ENCODE results near the gene SOX13. TPM values are rescaled to one million over a fixed set of nuclear protein-coding genes. Genes with fewer than 3 reads are reported as not detected.

Gene SOX13
- total RNA-seq (2014; rRNA removed) (81.9 and 93.1 TPM in 2 replicates), Bru-seq, nascent RNA (percentile 94 among the genes with signal in this experiment), BruChase-seq, experiment 1, labeled RNA remaining after a 6-hour chase (percentile 89 among the genes with signal in this experiment), BruChase-seq, experiment 2, labeled RNA remaining after a 2-hour chase (percentile 87 among the genes with signal in this experiment)
- long read RNA-seq, partial matches to known transcripts, result 24 of 56 reads
- long read RNA-seq, other reads (novel, unspliced or antisense), result 31 of 56 reads

DNA sequence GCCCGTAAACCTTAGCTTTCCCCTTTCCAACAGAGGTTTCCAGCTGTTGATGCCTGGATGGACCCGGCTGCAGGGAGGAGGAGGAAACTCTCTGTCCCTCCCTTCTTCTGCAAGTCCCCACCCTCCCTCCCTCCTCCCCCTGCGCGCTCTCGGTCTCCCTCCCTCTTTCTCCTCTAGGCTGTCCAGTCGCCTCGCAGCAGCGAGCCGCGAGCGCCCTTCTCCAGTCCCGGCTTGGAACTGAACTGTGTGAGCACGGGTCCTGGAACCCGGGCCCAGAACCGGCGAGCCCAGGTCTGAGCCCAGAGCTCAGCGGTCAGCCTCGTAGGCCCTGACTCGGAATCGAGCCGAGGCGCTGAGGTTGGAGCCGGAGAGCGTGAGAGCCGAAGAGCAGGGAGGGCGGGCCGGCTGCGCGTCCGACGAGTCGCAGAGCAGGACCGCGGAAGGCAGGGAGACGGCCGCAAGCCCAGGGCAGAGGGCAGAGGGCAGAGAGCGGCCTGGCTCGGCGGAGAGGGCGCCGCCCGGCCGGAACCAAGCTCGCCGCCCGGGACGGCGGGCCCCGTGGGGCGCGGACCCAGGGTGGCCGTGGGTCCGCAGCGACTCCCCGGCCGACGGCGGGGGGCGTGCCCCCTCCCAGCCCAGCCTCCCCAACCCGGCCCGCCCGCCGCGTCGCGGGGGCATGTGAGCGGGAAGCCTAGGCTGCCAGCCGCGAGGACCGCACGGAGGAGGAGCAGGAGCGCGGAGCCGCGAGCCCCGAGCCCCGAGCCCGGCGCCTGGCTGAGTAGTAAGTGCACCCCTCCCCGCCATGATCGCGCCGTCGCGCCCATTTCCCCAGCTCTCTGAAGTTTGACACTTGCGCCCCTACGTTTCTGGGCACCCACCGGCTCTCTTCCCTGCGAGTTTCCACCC is at the start of gene SOX13:
Gene SOX13 (plus strand): TSS at position 185 of the 906 bp plus-strand sequence. CDS start 39,801 bp downstream, outside the sequence.
- H3K4me2 ChIP-seq (ENCODE audit: low read length), result peak within 1 kb of the TSS; percentile 97
- ChIA-PET CTCF (interaction anchor here (0.6 to 1.3 kb wide), 4 partner anchors 56 to 212 kb away, joined by 3 to 4 read pairs (median 4); no protein-coding TSS in a partner anchor), POLR2A (ENCODE audit: unreplicated experiment) (no interaction called here)
- H3K9me2 ChIP-seq (replicated peaks; ENCODE audit: low read length), result no peaks in the 10 kb centered on the region
- no peaks in the 10 kb centered on the region for H3F3A ChIP-seq (ENCODE audit: low read length, unreplicated experiment)
- TF ChIP-seq CTCF (conservative IDR thresholded peaks at IDR 0.05; ENCODE audit: low read depth, low read length) (peak; percentile 32), EZH2phosphoT487 (IDR thresholded peaks at IDR 0.05; ENCODE audit: borderline replicate concordance, low read length) (no peak)
- DNase-seq (peak; percentile 89), ATAC-seq (peak; percentile 78)
- no peaks in the 10 kb centered on the region for H3K9me3 ChIP-seq (ENCODE audit: low read length)
- peaks cover 30% of the 10 kb centered on the region for H4K20me1 ChIP-seq (ENCODE audit: low read length)
- H2AFZ ChIP-seq (ENCODE audit: low read length), result peak within 1 kb of the TSS; percentile 71
- no TSS peak for BruUV-seq (replicated peaks)
- peak within 1 kb of the TSS; percentile 80 for H3K9ac ChIP-seq (ENCODE audit: low read length)
- intact Hi-C loops (cut with micrococcal nuclease), result loop anchor here (1.0 kb wide), 3 partner anchors 54 to 212 kb away; partner anchors contain the start of gene SNRPE
- H3K36me3 ChIP-seq (ENCODE audit: low read depth, low read length), result no peaks in the 10 kb centered on the region; the same call in 1 of the 2 replicates
- H3K27ac ChIP-seq (ENCODE audit: low read length), result peak within 1 kb of the TSS; percentile 57
- H3K4me1 ChIP-seq (ENCODE audit: insufficient read depth, low read length), result peaks cover 27% of the 10 kb centered on the region
- H3K79me2 ChIP-seq (ENCODE audit: low read length), result peaks cover 52% of the 10 kb centered on the region
- no peaks in the 10 kb centered on the region for H3K27me3 ChIP-seq (ENCODE audit: low read length)
- H3K4me3 ChIP-seq (ENCODE audit: low read length), result peak within 1 kb of the TSS; percentile 88

DNA sequence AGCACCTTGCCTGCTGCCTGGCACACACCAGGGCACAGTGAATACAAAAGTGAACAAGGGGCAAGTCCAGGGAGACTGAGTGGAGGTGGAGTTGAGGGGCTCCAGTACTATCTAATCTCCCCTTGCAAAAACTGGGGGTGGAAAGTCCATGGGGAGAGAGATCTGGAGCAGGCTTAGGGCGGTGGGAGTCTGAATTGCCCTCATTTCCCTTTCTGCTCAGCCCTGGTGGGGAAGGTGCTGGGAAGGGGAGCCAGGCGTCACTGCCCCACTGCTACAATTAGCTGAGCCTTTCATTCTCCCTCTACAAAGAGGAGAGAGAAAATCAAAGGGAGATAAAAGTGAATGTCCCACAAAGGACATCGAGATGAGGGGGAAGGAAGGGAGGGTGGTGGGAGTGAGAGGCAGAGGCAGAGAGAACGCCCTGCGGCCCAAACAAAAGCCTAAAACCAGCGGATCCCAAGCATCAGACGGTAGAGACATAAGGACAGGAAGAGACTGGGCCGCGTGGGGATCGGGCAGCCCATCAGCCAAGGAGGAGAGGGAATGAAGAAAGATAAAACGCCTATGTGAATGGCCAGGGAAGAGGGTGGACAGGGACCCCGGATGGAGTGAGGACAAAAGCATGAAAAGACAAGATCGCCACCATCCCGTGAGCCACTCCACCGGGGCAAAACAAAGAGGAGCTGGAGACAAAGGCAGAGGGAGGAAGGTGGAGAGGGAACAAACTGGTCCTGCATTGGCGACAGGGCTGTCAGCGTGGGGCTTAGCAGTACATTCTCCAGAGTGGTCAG is 46.8 kb upstream of the SOX13 start:
- Histone ChIP-seq H3K9ac (ENCODE audit: low read length) (no peak overlapping the region), H3K4me2 (ENCODE audit: low read length) (no peak overlapping the region), H3K4me3 (ENCODE audit: low read length) (no peak overlapping the region), H3K27me3 (ENCODE audit: low read length) (no peaks in the 10 kb centered on the region), H3K9me3 (ENCODE audit: low read length) (no peaks in the 10 kb centered on the region), H3K36me3 (ENCODE audit: low read depth, low read length) (no peaks in the 10 kb centered on the region), H3K79me2 (ENCODE audit: low read length) (no peaks in the 10 kb centered on the region), H3K4me1 (ENCODE audit: insufficient read depth, low read length) (no peaks in the 10 kb centered on the region), H3K27ac (ENCODE audit: low read length) (no peak overlapping the region), H4K20me1 (ENCODE audit: low read length) (no peaks in the 10 kb centered on the region), H3F3A (ENCODE audit: low read length, unreplicated experiment) (no peaks in the 10 kb centered on the region), H2AFZ (ENCODE audit: low read length) (no peak overlapping the region), H3K9me2 (replicated peaks; ENCODE audit: low read length) (no peaks in the 10 kb centered on the region)
- intact Hi-C loops (cut with micrococcal nuclease), result no loop called here
- no TSS peak for BruUV-seq (replicated peaks)
- no peak for DNase-seq
- ChIA-PET POLR2A (ENCODE audit: unreplicated experiment) (no interaction called here), CTCF (no interaction called here)
- ATAC-seq, result no peak
- TF ChIP-seq EZH2phosphoT487 (IDR thresholded peaks at IDR 0.05; ENCODE audit: borderline replicate concordance, low read length) (no peak), EZH2 (IDR thresholded peaks at IDR 0.05; ENCODE audit: low read length, unreplicated experiment) (no peak)

- ChIA-PET POLR2A (ENCODE audit: unreplicated experiment) (interaction anchor here (0.7 kb wide), 1 partner anchor 28 kb away, joined by 8 read pairs; no protein-coding TSS in a partner anchor), CTCF (no interaction called here)
- Histone ChIP-seq H3K4me1 (ENCODE audit: insufficient read depth, low read length) (no peaks in the 10 kb centered on the region), H3K4me2 (ENCODE audit: low read length) (no peak overlapping the region), H3K27ac (ENCODE audit: low read length) (no peak overlapping the region), H3K9ac (ENCODE audit: low read length) (no peak overlapping the region), H4K20me1 (ENCODE audit: low read length) (no peaks in the 10 kb centered on the region), H3K9me3 (ENCODE audit: low read length) (no peaks in the 10 kb centered on the region), H3F3A (ENCODE audit: low read length, unreplicated experiment) (no peaks in the 10 kb centered on the region), H3K36me3 (ENCODE audit: low read depth, low read length) (no peaks in the 10 kb centered on the region), H3K27me3 (ENCODE audit: low read length) (no peaks in the 10 kb centered on the region), H3K9me2 (replicated peaks; ENCODE audit: low read length) (no peaks in the 10 kb centered on the region), H3K79me2 (ENCODE audit: low read length) (no peaks in the 10 kb centered on the region), H3K4me3 (ENCODE audit: low read length) (no peak overlapping the region), H2AFZ (ENCODE audit: low read length) (no peak overlapping the region)
- no peak for DNase-seq
- TF ChIP-seq EZH2 (IDR thresholded peaks at IDR 0.05; ENCODE audit: low read length, unreplicated experiment) (no peak), CTCF (conservative IDR thresholded peaks at IDR 0.05; ENCODE audit: low read depth, low read length) (no peak), EZH2phosphoT487 (IDR thresholded peaks at IDR 0.05; ENCODE audit: borderline replicate concordance, low read length) (no peak)
- no peak for ATAC-seq
- no TSS peak for BruUV-seq (replicated peaks)
- intact Hi-C loops (cut with micrococcal nuclease), result no loop called here
These were observed 45.5 kb upstream of the SOX13 start for GRCh38 chr1:204027446-204027845.

Measured in PC-3 (cell line).